IPS DF 6.9 (cell line): ENCODE data around the gene TUG1.

Experiments
- DNase-seq: peaks from one replicate; pipeline ENCODE4 v3.0.0-alpha.2; 2013; ENCODE audit warnings: low read depth, low spot score
- H3K27ac ChIP-seq: one replicate; pipeline ENCODE4 v1.5.1; 2013; ENCODE audit warnings: low read length, control low read depth
- H3K27me3 ChIP-seq: 2 replicates; pipeline ENCODE4 v1.6.1; 2013; ENCODE audit warnings: mild to moderate bottlenecking, low read length; ENCODE audit not compliant: control insufficient read depth, insufficient read depth
- H3K36me3 ChIP-seq: 2 replicates; pipeline ENCODE4 v1.6.1; 2013; ENCODE audit warnings: low read length; ENCODE audit not compliant: control insufficient read depth, insufficient read depth
- H3K4me1 ChIP-seq: 2 replicates; pipeline ENCODE4 v1.6.1; 2013; ENCODE audit warnings: low read length; ENCODE audit not compliant: control insufficient read depth, insufficient read depth
- H3K4me3 ChIP-seq: 2 replicates; pipeline ENCODE4 v1.5.1; 2013; ENCODE audit warnings: mild to moderate bottlenecking, low read length
- H3K9me3 ChIP-seq: 2 replicates; pipeline ENCODE4 v1.6.1; 2013; ENCODE audit warnings: low read length, inconsistent platforms; ENCODE audit not compliant: control insufficient read depth, insufficient read depth
- WGBS: extraction: QIAGEN DNeasy Blood & Tissue Kit; methylation state at CpG from one replicate; pipeline ENCODE4 v1.1.7; 2013; ENCODE audit warnings: mixed read lengths, missing lambda C conversion rate; ENCODE audit not compliant: insufficient read length, insufficient coverage; 5-methylcytosine and 5-hydroxymethylcytosine counted together

The TUG1 gene

GRCh38 chr22:30970356-30970746, 1.3 kb downstream of the TUG1 start:
- H3K9me3 ChIP-seq = no peaks in the 10 kb centered on the region
- peak overlapping the region; percentile 65; the same call in 1 of the 2 replicates for H3K4me3 ChIP-seq
- H3K36me3 ChIP-seq = peaks cover 13% of the 10 kb centered on the region; the same call in 1 of the 2 replicates
- no peak for DNase-seq
- H3K27me3 ChIP-seq = no peaks in the 10 kb centered on the region
- WGBS = no CpG with 5 or more reads among the region's 3 CpGs
- peaks cover 1% of the 10 kb centered on the region; the same call in 1 of the 2 replicates for H3K4me1 ChIP-seq
- no peak overlapping the region for H3K27ac ChIP-seq

- no peaks in the 10 kb centered on the region for H3K9me3 ChIP-seq
- H3K4me3 ChIP-seq = no peak overlapping the region
- no peak for DNase-seq
- H3K27me3 ChIP-seq = no peaks in the 10 kb centered on the region
- H3K27ac ChIP-seq = no peak overlapping the region
- H3K4me1 ChIP-seq = no peaks in the 10 kb centered on the region
- no CpG with 5 or more reads among the region's 3 CpGs for WGBS
- H3K36me3 ChIP-seq = peaks cover 7% of the 10 kb centered on the region; the same call in 1 of the 2 replicates
Observed at GRCh38 chr22:30978304-30978962, 9.4 kb downstream of the TUG1 start.

- Histone ChIP-seq H3K27ac (no peak overlapping the region), H3K4me3 (no peak overlapping the region), H3K36me3 (peaks cover 7% of the 10 kb centered on the region; the same call in 1 of the 2 replicates), H3K27me3 (no peaks in the 10 kb centered on the region), H3K9me3 (no peaks in the 10 kb centered on the region), H3K4me1 (no peaks in the 10 kb centered on the region)
- no CpG with 5 or more reads among the region's 3 CpGs for WGBS
- DNase-seq = no peak
Observed at GRCh38 chr22:30979932-30980331, 10.9 kb downstream of the TUG1 start.

GRCh38 chr22:30982512-30982911, 13.4 kb downstream of the TUG1 start:
- no peaks in the 10 kb centered on the region for H3K36me3 ChIP-seq
- H3K4me3 ChIP-seq = no peak overlapping the region
- no peak for DNase-seq
- H3K27ac ChIP-seq = no peak overlapping the region
- no CpG with 5 or more reads among the region's 2 CpGs for WGBS
- H3K9me3 ChIP-seq = no peaks in the 10 kb centered on the region
- no peaks in the 10 kb centered on the region for H3K27me3 ChIP-seq
- peaks cover 2% of the 10 kb centered on the region; the same call in 1 of the 2 replicates for H3K4me1 ChIP-seq

GRCh38 chr22:30984317-30984716, 15.3 kb downstream of the TUG1 start:
- no peak overlapping the region for H3K27ac ChIP-seq
- H3K9me3 ChIP-seq = no peaks in the 10 kb centered on the region
- H3K27me3 ChIP-seq = no peaks in the 10 kb centered on the region
- WGBS = no CpG with 5 or more reads among the region's 2 CpGs
- DNase-seq = no peak
- H3K4me1 ChIP-seq = peaks cover 2% of the 10 kb centered on the region; the same call in 1 of the 2 replicates
- H3K4me3 ChIP-seq = no peak overlapping the region
- no peaks in the 10 kb centered on the region for H3K36me3 ChIP-seq

GRCh38 chr22:30985561-30986208, 16.6 kb downstream of the TUG1 start:
- Histone ChIP-seq H3K27me3 (no peaks in the 10 kb centered on the region), H3K27ac (no peak overlapping the region), H3K36me3 (no peaks in the 10 kb centered on the region), H3K9me3 (no peaks in the 10 kb centered on the region), H3K4me3 (no peak overlapping the region), H3K4me1 (peaks cover 2% of the 10 kb centered on the region; the same call in 1 of the 2 replicates)
- WGBS = no CpG with 5 or more reads among the region's 4 CpGs
- DNase-seq = no peak

GRCh38 chr22:30989474-30989873, 20.4 kb downstream of the TUG1 start:
- H3K27ac ChIP-seq = no peak overlapping the region
- no peaks in the 10 kb centered on the region for H3K9me3 ChIP-seq
- H3K4me3 ChIP-seq = no peak overlapping the region
- no peaks in the 10 kb centered on the region for H3K27me3 ChIP-seq
- H3K36me3 ChIP-seq = no peaks in the 10 kb centered on the region
- DNase-seq = no peak
- peaks cover 2% of the 10 kb centered on the region; the same call in 1 of the 2 replicates for H3K4me1 ChIP-seq

GRCh38 chr22:30990690-30991089, 21.6 kb downstream of the TUG1 start:
- no CpG with 5 or more reads among the region's 1 CpG for WGBS
- DNase-seq = no peak
- H3K4me1 ChIP-seq = peaks cover 2% of the 10 kb centered on the region; the same call in 1 of the 2 replicates
- no peak overlapping the region for H3K4me3 ChIP-seq
- H3K27ac ChIP-seq = no peak overlapping the region
- no peaks in the 10 kb centered on the region for H3K9me3 ChIP-seq
- H3K36me3 ChIP-seq = no peaks in the 10 kb centered on the region
- H3K27me3 ChIP-seq = no peaks in the 10 kb centered on the region

- Histone ChIP-seq H3K27me3 (no peaks in the 10 kb centered on the region), H3K4me3 (no peak overlapping the region), H3K27ac (no peak overlapping the region), H3K4me1 (no peaks in the 10 kb centered on the region), H3K9me3 (no peaks in the 10 kb centered on the region), H3K36me3 (no peaks in the 10 kb centered on the region)
- DNase-seq = no peak
- WGBS = no CpG with 5 or more reads among the region's 2 CpGs
Observed at GRCh38 chr22:30992565-30992964, 23.5 kb downstream of the TUG1 start.

GRCh38 chr22:30994960-30995359, 25.9 kb downstream of the TUG1 start:
- Histone ChIP-seq H3K4me1 (no peaks in the 10 kb centered on the region; the same call in 1 of the 2 replicates), H3K4me3 (no peak overlapping the region), H3K27ac (no peak overlapping the region), H3K27me3 (no peaks in the 10 kb centered on the region), H3K36me3 (no peaks in the 10 kb centered on the region), H3K9me3 (no peaks in the 10 kb centered on the region)
- DNase-seq = no peak
- WGBS = no CpG with 5 or more reads among the region's 1 CpG
